ENCODE measurements around the gene FSHR. TPM values are rescaled to one million over a fixed set of nuclear protein-coding genes. Genes with fewer than 3 reads are reported as not detected.

Gene FSHR
- total and polyA plus RNA-seq, 2 donors (not counting 3 experiments of a cell fraction or from before 2014, with no cell fraction given) = not detected

DNA sequence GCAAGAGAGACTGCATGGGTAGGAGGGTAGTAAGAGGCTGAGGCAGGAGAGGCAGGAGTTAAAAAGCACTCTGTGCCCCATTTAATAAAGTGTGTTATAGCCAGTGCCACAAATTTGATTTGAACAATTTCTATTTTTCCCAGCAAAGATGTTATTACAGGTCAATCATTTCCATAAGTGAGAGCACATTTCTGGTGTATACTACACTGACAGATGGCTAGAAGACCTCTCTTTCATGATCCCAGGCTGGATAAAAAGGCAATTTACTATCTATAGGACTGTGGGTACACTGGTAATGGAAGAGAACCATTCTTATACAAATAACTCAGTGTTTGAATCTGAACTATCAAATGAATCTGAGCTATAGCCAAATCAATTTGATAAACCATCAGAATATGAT, 176.2 kb downstream of the FSHR start:
- Histone ChIP-seq H3K9me1 (replicated peaks; ENCODE audit: control insufficient read depth, extremely low read depth, insufficient read depth, low read length) (no peaks in the 10 kb centered on the region), H3K36me3 (ENCODE audit: control insufficient read depth in 2 of 2, extremely low read depth in 1 of 2, insufficient read depth in 2 of 2, low read length in 2 of 2) (no peaks in the 10 kb centered on the region), H3K79me2 (ENCODE audit: control insufficient read depth, insufficient read depth, low read length) (no peaks in the 10 kb centered on the region), H3K27ac (ENCODE audit: insufficient read depth, low read depth, low read length) (no peak overlapping the region), H3K9ac (replicated peaks; ENCODE audit: extremely low read depth, insufficient read depth, low read length) (no peak overlapping the region), H3K27me3 (ENCODE audit: control insufficient read depth in 2 of 2, insufficient read depth in 2 of 2, low read length in 2 of 2) (no peaks in the 10 kb centered on the region), H3K4me3 (replicated peaks in 1 of 3; ENCODE audit: insufficient read depth in 1 of 3, low read depth in 1 of 3, low read length in 3 of 3) (no peak overlapping the region), H3K4me2 (ENCODE audit: insufficient read depth, low read length) (no peak overlapping the region), H4K20me1 (replicated peaks; ENCODE audit: control insufficient read depth, extremely low read depth, insufficient read depth, low read length) (no peaks in the 10 kb centered on the region), H3K9me3 (replicated peaks; ENCODE audit: control insufficient read depth, insufficient read depth, low read length) (peaks cover 3% of the 10 kb centered on the region), H2AFZ (ENCODE audit: low read depth, low read length) (no peak overlapping the region), H3K4me1 (ENCODE audit: control insufficient read depth, extremely low read depth, insufficient read depth, low read length) (no peaks in the 10 kb centered on the region)
- intact Hi-C loops (cut with micrococcal nuclease) = no loop called here
- ChIA-PET CTCF (no interaction called here), POLR2A (no interaction called here)
- TF ChIP-seq EZH2 (IDR thresholded peaks at IDR 0.05; ENCODE audit: borderline replicate concordance, low read depth, low read length, severe bottlenecking) (no peak), POLR2AphosphoS5 (IDR thresholded peaks at IDR 0.05; ENCODE audit: insufficient read depth, low read depth, low read length) (no peak), POLR2A (IDR thresholded peaks at IDR 0.05; ENCODE audit: low read depth, low read length) (no peak), JUN (IDR thresholded peaks at IDR 0.05; ENCODE audit: borderline replicate concordance, insufficient read depth, insufficient read length, low read depth) (no peak), FOS (IDR thresholded peaks at IDR 0.05; ENCODE audit: borderline replicate concordance, insufficient read depth, low read length) (no peak), MYC (IDR thresholded peaks at IDR 0.05; ENCODE audit: low read depth, low read length) (no peak), GATA2 (IDR thresholded peaks at IDR 0.05; ENCODE audit: insufficient read depth, insufficient read length, low read depth, low read length) (no peak)
- TF ChIP-seq, protein P1, sequence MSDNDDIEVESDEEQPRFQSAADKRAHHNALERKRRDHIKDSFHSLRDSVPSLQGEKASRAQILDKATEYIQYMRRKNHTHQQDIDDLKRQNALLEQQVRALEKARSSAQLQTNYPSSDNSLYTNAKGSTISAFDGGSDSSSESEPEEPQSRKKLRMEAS (IDR thresholded peaks at IDR 0.05; ENCODE audit: insufficient read depth, insufficient read length) = no peak
- TF ChIP-seq, protein P2, sequence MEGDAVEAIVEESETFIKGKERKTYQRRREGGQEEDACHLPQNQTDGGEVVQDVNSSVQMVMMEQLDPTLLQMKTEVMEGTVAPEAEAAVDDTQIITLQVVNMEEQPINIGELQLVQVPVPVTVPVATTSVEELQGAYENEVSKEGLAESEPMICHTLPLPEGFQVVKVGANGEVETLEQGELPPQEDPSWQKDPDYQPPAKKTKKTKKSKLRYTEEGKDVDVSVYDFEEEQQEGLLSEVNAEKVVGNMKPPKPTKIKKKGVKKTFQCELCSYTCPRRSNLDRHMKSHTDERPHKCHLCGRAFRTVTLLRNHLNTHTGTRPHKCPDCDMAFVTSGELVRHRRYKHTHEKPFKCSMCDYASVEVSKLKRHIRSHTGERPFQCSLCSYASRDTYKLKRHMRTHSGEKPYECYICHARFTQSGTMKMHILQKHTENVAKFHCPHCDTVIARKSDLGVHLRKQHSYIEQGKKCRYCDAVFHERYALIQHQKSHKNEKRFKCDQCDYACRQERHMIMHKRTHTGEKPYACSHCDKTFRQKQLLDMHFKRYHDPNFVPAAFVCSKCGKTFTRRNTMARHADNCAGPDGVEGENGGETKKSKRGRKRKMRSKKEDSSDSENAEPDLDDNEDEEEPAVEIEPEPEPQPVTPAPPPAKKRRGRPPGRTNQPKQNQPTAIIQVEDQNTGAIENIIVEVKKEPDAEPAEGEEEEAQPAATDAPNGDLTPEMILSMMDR (IDR thresholded peaks at IDR 0.05; ENCODE audit: extremely low read depth in 1 of 2, insufficient read depth in 1 of 2, low read depth in 1 of 2, low read length in 2 of 2) = no peak
- no peak for FAIRE-seq
- dilution Hi-C loops (cut with MboI; ENCODE audit: extremely low pct_ligation_motif_present, low sequenced_read_pairs) = no loop called here
- DNase-seq (ENCODE audit: low read depth, low spot score) = no peak
- no TSS peak for BruUV-seq (replicated peaks)

Data from endothelial cell of umbilical vein (primary cell).